K562 treated with DMSO at 1 percent for 12 hours (cell line): ENCODE results near the gene RBM10. TPM values are rescaled to one million over a fixed set of nuclear protein-coding genes. Genes with fewer than 3 reads are reported as not detected.

Source experiments
- total RNA-seq: library from RNA; unstranded; fragments of 300-600 nt; gene quantifications from 2 replicates; pipeline ENCODE4 v1.2.3, GENCODE V29; 2022; ENCODE audit not compliant: insufficient read depth

The RBM10 gene, protein sequence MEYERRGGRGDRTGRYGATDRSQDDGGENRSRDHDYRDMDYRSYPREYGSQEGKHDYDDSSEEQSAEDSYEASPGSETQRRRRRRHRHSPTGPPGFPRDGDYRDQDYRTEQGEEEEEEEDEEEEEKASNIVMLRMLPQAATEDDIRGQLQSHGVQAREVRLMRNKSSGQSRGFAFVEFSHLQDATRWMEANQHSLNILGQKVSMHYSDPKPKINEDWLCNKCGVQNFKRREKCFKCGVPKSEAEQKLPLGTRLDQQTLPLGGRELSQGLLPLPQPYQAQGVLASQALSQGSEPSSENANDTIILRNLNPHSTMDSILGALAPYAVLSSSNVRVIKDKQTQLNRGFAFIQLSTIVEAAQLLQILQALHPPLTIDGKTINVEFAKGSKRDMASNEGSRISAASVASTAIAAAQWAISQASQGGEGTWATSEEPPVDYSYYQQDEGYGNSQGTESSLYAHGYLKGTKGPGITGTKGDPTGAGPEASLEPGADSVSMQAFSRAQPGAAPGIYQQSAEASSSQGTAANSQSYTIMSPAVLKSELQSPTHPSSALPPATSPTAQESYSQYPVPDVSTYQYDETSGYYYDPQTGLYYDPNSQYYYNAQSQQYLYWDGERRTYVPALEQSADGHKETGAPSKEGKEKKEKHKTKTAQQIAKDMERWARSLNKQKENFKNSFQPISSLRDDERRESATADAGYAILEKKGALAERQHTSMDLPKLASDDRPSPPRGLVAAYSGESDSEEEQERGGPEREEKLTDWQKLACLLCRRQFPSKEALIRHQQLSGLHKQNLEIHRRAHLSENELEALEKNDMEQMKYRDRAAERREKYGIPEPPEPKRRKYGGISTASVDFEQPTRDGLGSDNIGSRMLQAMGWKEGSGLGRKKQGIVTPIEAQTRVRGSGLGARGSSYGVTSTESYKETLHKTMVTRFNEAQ
- total RNA-seq: 37.1 and 56.9 TPM in 2 replicates

DNA sequence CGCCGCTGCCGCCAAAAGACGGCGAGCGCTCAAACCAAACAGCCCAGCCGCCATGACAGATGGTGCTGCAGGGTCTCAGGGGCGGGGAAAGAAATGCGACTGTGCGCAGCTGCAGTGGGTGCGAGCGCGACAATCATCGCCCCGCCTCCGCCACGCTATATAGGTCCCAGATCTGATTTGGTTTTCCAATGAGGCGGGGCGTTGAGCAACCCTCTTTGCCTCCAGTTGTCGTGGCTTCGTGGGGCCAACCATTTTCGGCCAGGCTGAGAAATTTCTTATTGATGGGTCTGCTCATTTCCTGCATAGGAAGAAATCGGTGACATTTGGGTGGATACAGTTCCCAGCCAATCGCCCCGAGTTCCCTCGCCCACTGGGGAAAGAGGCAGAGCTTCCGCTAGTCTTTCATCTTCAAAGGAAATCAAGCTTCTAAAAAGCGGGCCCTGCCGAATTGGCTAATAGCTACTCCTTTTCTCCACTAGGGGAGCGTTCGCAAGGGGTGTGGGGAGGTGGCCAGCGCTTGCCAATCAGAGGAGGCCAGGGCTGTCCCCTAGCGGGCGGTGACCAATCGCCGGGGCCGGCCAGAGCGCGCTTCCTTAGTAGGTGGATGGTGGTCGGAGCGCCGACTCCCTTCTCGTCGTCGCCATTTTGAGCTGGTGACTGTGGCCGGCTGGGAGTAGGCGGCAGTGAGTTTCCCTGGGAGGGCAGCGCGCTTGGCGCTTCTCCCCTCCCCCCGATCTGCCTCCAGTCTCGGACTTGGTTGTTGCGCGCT, at the start of gene RBM10, which contains the start of gene NDUFB11:
Gene RBM10 (plus strand): TSS at position 596 of the 769 bp plus-strand sequence. CDS start 2,261 bp downstream, outside the sequence.
Gene NDUFB11 (minus strand): TSS at position 77 of the 769 bp plus-strand sequence. CDS start 23 bp downstream, at position 54.

DNA sequence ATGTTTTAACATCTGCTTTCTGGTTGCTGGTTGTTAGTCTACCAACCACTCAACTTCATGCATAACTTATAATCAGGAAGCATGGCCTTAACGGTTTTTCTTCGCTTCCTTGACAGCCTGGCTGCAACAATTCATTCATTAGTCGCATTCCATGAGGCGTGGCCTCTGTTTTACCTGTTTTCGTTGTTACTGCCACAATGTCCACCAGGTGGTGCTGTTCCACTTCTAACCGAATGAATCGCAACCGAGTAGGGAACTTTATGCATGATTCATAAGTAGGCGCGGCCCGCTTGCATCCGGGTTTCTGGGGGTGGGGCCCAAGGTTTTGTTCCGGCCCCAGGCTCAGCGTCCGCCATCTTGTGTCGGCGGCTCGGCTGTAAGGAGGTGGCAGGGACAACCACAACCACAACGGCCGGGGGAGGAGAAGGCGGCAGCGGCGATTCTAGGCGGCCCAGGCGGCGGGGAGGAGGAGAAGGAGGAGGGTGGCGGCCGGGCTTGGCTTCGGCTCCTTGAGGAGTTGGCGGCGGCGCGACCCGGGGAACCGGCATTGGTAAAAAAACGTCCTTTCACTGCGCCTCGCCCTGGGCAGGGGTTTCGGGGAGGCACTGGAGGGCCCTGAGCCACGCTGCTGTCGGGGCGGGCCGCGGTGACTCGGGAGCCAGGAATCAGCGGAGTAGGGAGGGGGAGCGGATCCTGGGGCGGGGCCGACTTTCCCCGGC, 48.6 kb downstream of the RBM10 start, which contains the start of gene UBA1:
Gene UBA1 (plus strand): TSS at position 355 of the 719 bp plus-strand sequence. CDS start 4,974 bp downstream, outside the sequence.

DNA sequence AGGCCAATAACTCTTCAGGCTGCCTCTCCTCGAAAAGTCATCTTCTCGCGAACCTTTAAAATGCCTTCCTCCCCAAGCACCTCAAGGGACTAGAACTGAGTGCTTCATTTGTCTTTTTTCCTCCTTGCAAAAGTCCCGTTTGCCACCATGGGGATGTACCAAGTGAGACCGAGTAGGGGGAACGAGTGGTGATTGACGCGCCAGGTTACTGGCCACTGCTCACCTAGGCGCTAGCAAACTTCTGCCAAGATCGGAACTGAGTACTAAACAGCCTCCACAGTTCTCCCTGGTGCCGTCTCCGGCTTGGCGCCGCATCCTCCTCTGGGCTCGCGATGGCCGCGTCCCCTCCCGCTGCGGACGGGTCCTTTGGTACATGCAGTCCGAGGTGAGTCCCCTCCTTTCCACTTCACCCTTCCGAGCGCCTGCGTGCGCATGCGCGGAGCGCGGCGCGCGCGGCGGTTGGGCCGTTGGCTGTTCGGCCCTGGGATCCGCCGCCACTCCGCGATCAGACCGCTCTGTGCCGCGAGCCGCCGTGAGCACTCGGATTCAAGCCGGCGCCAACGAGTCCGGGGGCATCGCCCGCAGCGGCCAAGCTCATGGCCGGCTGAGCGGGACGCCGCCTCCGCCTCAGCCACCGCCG, 73.4 kb downstream of the RBM10 start, which contains the start of gene CDK16:
Gene CDK16 (plus strand): TSS at position 402 of the 640 bp plus-strand sequence. CDS start 4,877 bp downstream, outside the sequence.

DNA sequence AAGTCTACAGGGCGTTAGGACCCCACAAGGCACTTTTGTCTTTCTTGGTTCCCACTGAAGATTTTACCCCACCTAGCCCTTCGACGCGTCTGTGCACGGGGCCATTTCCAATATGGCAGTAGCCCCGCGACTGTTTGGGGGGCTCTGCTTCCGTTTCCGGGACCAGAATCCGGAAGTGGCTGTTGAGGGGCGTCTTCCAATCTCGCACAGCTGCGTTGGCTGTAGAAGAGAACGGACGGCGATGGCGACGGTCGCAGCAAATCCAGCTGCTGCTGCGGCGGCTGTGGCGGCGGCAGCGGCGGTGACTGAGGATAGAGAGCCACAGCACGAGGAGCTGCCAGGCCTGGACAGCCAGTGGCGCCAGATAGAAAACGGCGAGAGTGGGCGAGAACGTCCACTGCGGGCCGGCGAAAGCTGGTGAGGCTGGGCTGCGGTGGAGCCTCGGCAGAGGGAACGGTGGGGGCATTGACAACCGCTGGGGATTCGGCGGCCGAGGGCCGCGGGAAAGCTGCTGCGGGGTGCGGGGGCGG, 87.8 kb downstream of the RBM10 start, which contains the start of gene USP11:
Gene USP11 (plus strand): TSS at position 207 of the 530 bp plus-strand sequence. CDS start 35 bp downstream, at position 242.

Other genes with a start within 250 kb of the RBM10 start
- 1.4 and 6.8 TPM in 2 replicates for gene JADE3, start 232.8 kb upstream of the RBM10 start, total RNA-seq
- not detected in 2 replicates for gene RGN, start 66.8 kb upstream of the RBM10 start, total RNA-seq
- gene NDUFB11, start 519 bp upstream of the RBM10 start, total RNA-seq: 170 and 286 TPM in 2 replicates
- gene UBA1, start 48.6 kb downstream of the RBM10 start, total RNA-seq: 136 and 228 TPM in 2 replicates
- 35.8 and 71.0 TPM in 2 replicates for gene CDK16, start 73.5 kb downstream of the RBM10 start, total RNA-seq
- 20.3 and 28.7 TPM in 2 replicates for gene USP11, start 87.8 kb downstream of the RBM10 start, total RNA-seq
- not detected in 2 replicates for gene ZNF157, start 225.4 kb downstream of the RBM10 start, total RNA-seq